ENCODE measurements around the gene AKR1E2.
A peak's percentile ranks its signal among the peaks of the same experiment; 100 is the strongest.

Gene AKR1E2

GRCh38 chr10:4825868-4826791 lies at the start of gene AKR1E2:
TSS of gene AKR1E2 (plus strand) at chr10:4826207. CDS start at chr10:4826325, 118 bp downstream.
- no peak for DNase-seq (ENCODE audit: low read depth)
- TF ChIP-seq CTCF (IDR thresholded peaks at IDR 0.05; ENCODE audit: insufficient read depth, low read depth, low read length, missing control alignments): no peak
- no peak within 1 kb of the TSS for H3K4me3 ChIP-seq (ENCODE audit: low read depth, low read length)

DNA sequence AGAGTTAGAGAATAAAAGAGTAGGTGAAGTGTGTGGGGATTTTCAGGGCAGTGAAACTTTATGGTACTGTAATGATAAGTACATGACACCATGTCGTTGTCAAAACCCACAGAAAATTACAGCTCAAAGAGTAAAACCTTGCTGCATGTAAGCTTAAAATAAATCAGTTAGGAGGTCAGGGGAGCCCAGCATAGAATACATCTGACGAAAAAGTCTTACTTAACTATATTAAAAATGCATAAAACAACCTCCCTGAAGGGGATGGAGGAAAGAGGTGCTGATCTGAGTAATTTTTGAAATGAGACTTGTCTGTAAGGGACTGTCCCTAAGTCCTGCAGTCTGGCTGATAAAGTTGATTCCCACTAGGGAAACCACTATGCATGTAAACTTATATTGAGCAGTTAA lies 49.8 kb upstream of the AKR1E2 start:
- no peak for TF ChIP-seq CTCF (IDR thresholded peaks at IDR 0.05; ENCODE audit: insufficient read depth, low read depth, low read length, missing control alignments)
- no peak overlapping the region for H3K4me3 ChIP-seq (ENCODE audit: low read depth, low read length)
- peak; percentile 14 for DNase-seq (ENCODE audit: low read depth)

DNA sequence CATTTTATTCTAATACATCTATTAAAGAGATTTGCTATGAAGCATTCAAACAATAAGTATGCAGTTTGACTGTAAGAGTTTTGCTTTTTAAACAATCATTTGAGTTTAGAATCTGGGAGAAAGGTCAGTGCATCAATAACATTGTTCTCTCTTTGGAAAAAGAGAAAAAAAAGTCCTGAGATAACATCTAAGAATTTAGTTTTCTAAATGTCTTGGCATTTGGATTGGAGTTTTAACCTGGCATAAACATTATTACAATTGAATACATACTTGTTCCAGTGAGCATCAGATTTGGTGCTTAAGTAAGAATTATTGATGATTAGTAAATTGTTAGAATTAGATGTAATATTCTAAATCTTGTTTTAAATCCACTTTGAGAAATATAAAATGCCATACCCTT lies 47.2 kb upstream of the AKR1E2 start:
- H3K4me3 ChIP-seq (ENCODE audit: low read depth, low read length): no peak overlapping the region
- no peak for TF ChIP-seq CTCF (IDR thresholded peaks at IDR 0.05; ENCODE audit: insufficient read depth, low read depth, low read length, missing control alignments)
- no peak for DNase-seq (ENCODE audit: low read depth)

- TF ChIP-seq CTCF (IDR thresholded peaks at IDR 0.05; ENCODE audit: insufficient read depth, low read depth, low read length, missing control alignments): no peak
- no peak for DNase-seq (ENCODE audit: low read depth)
- H3K4me3 ChIP-seq (ENCODE audit: low read depth, low read length): no peak overlapping the region
These were observed 45.9 kb upstream of the AKR1E2 start for GRCh38 chr10:4780091-4780490.

DNA sequence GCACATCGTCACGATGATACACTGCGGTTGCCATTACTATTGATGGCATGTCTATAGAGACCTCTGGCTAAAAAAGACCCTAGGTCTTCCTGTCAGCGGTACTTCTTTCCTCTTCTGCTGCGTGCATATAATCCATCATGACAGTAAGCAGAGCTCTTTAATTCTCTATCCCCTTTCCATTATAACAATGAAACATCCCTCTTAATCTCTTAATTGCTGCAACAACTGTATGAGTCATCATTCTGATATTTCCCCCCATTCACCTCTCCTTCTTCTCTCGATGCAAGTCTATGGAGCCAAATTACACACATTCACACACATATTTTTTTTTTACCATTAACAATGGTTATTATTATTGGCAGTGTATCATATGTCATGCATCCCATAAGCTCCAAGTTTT lies 45.2 kb upstream of the AKR1E2 start:
- no peak overlapping the region for H3K4me3 ChIP-seq (ENCODE audit: low read depth, low read length)
- no peak for DNase-seq (ENCODE audit: low read depth)
- no peak for TF ChIP-seq CTCF (IDR thresholded peaks at IDR 0.05; ENCODE audit: insufficient read depth, low read depth, low read length, missing control alignments)

DNA sequence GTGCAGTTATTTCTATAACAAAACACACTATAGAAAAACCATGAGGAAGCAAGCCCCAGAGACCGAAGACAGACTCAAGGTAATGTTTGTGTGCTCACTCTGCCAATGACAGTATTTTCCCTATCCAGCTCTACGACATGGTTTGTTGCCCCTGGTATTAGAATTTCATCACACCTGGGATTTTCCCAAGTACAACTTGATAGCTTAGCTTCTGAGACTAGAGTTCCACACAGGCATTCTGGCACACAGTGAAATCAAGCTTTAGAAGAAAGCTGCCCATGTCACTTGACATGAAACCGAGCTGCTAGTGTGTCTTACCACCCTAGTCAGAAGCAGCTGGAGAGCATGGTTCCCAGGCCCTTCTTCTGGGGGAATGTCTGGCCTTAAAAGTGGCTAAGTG lies 44.1 kb upstream of the AKR1E2 start:
- DNase-seq (ENCODE audit: low read depth): no peak
- TF ChIP-seq CTCF (IDR thresholded peaks at IDR 0.05; ENCODE audit: insufficient read depth, low read depth, low read length, missing control alignments): no peak
- no peak overlapping the region for H3K4me3 ChIP-seq (ENCODE audit: low read depth, low read length)
